HG03565 (cell line): ENCODE measurements around the gene CAPN9.

Experiments
- ATAC-seq: cut with Tn5 transposase; IDR thresholded peaks from one replicate; pipeline ENCODE4 v1.9.1; 2021; ENCODE audit warnings: mild to moderate bottlenecking, moderate library complexity; ENCODE audit not compliant: unreplicated experiment

Gene CAPN9

DNA sequence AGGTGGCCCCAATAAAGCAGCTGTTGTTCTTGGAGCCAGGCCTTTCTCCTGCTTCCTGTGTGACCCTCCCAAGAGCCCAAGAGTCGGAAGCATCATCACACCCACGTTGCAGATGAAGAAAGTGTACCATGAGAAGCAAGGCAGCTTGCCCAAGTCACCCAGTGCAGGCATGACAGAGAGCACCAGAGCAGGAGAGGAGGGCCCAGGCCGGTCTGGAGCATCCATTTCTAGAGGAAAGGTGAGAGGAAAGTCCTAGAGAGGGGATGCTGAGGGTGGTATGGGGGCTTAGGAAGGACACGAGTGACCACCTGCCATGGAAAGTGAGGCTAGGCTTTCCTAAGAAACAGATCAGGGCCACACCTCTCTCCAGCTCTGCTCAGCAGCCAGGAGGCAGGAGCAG, 74.2 kb downstream of the CAPN9 start:
- ATAC-seq, result no peak

DNA sequence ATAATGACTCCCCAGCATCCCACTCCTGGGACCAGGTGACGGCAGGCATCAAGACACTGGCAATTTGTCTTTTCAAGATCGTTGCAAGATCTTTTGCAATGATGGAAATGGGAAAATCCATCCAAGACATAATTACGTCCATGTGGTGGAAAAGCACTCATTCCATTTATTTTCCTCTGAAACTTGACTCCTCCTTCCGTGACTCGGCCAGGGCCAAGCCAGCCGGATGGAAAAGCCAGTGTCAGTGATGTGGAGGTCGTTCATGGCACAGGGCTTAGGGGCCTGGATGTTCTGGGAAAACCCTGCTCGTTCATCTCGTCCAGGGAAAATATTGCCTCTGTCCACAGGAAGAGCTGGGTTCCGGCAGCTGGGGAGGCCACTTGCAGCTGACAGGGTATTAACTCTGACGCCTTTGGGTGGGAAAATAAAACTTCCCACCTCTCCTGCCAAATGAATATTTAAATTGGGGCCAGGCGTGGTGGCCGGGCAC, 74.9 kb downstream of the CAPN9 start:
- ATAC-seq, result no peak

DNA sequence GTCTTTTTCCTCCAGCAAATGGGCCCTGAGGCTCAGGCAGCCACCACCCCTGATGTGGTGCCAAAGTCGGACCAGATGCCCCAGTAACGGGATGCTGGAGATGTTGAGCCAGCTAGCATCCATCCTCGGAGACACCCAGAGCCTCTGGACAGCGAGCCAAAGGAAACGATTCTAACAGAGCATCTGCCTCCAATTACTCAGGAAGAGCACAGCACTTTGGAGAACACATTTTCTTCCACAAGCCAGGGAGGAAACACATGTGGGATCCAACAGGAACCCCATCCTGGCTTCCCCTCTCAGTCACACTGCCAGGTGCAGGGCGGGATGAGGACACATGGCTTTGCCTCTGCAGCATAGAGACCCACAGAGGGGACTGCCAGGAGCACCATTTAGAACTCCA, 76.2 kb downstream of the CAPN9 start:
- no peak for ATAC-seq

DNA sequence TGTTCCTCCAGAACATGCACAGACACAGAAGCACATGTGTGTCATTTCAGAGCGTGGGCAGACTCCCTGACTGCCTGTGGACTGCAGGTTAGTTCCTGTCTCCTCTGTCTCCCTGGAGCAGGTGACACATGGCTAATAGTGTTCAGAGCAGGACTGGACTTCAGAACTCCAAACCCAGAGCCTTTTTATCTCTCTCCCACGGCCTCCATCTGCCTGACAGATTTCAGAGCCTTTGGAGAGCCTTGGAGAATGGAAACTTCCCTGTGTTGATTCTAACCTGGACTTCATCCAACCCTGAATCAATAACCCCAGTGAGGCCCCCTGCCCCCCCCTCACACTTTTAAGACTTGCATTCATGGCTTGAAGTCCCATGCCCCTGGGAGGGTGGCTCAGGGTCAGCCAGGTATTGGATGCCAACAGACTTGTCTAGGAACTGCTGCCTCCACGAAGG, 76.8 kb downstream of the CAPN9 start:
- ATAC-seq, result no peak

DNA sequence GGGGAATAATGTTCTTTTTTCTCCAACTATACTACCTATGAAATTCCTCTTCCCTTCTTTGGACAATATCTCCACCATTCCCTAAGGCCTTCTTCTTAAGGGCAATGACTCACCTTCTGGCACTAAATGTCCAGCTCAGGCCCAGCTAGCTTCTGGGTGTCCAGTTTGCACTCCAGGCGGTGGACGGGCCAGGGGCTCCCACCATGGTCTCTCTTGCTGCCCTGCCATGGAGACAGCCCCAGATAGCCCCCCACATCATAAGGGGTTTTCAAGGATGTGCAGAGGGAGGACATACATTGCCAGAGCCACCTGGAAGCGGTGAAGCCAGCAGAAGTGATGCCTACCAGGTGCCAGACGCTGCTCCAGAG, 77.3 kb downstream of the CAPN9 start:
- ATAC-seq, result no peak

DNA sequence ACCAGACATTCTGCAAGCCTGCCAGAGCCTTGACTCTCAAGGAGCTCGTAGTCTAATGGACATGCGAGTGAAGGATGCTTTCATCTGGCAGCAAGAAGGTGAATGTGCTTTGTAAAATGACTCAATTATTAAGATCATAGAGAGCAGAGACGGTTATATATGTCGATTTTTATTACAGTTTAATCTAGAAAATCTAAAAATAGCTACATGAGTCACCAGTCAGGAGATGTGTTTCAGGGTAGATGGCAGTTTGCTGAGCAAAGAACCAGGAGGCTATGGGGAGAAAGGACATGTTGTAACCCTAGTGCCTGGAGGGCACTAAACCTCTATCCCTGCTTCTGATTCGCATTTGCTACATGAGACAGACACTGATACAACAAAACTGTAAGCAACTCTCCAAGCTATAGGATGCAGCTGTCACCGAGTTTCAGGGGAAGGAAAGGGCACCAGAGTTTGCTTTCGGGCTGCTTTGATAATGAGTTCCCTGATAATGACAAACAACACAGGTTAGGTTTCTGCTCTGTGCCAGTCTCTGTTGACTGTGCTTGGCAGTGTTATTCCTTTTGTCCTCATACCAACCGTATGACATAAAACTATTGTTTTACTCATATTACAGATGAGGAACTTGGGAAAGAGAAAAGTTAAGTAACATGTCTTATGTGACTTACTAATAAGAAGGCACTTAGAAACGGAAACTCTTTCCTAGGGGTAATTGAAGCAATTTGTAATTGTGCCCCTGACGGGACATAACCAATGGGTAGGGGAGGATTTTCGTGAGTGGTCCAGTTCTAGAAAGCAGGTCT, 77.9 kb downstream of the CAPN9 start:
- ATAC-seq, result no peak

- no peak for ATAC-seq
Observed at GRCh38 chr1:230825761-230826160, 78.6 kb downstream of the CAPN9 start.

DNA sequence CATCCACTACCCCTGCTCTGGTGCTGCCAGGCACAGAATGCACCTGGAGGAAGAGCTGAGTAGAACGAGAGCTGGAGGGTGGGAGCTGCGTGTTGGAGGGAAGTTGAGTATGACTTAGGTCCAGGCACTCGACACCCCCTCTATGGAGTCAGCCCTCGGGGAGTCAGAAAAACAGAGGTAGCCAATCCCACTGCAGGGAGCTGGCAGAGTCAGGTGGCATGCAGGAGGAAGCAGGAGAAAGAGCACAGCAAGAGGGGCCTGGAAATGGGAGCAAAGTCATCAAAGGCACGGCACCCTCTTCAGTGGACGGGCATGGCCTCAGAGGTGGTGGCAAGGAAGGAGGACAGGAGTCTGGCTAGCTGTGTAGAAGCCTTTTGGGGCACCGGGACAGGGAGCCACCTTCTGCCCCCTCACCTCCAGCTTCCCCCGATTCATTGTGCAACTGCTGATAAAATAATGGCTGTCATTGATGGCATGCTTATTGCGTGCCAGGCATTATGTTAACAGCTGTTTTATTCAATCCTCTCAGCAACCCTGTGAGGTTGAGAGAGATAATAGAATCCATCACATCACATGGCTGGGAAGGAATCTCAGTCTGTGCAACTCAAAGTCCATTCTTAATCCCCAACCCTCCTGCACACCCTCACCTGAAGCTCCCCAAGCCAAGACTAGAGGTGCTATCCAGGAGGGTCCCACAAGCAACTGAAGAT, 79.1 kb downstream of the CAPN9 start:
- ATAC-seq, result no peak

DNA sequence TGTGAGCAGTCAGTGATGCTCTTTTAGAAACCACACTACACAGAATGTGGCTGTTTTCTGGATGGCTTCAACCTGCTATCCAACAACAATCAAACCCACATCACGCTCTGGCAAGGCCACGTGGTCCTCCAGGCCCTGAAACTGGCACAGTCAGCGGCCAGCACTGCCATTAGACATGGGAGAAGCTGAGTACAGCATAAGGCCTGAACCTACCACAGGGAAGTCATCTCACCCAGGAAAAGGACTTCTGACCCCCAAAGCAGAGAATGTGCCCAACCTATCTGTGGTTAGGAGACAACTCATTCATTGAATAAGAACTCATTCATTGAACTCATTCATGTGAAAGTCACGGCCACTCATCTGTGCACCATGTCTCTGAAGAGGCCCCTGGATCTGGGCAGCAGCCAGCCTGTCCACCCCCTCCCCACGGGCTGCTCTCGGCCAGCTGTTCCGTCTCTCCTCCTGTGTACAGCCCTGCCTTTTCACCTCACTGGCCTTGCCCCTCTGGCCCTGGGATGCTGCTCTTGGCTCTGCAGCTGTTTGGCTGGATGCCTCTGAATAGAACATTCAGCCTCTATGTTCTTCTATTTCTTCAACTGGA, 80.0 kb downstream of the CAPN9 start:
- ATAC-seq, result no peak

- no peak for ATAC-seq
Observed at GRCh38 chr1:230827801-230828200, 80.6 kb downstream of the CAPN9 start.

- no peak for ATAC-seq
Observed at GRCh38 chr1:230828421-230828820, 81.2 kb downstream of the CAPN9 start.

- ATAC-seq, result no peak
Observed at GRCh38 chr1:230831771-230832170, 84.6 kb downstream of the CAPN9 start.

GRCh38 chr1:230832476-230832875, 85.3 kb downstream of the CAPN9 start:
- no peak for ATAC-seq

GRCh38 chr1:230833511-230833910, 86.3 kb downstream of the CAPN9 start:
- ATAC-seq, result no peak

DNA sequence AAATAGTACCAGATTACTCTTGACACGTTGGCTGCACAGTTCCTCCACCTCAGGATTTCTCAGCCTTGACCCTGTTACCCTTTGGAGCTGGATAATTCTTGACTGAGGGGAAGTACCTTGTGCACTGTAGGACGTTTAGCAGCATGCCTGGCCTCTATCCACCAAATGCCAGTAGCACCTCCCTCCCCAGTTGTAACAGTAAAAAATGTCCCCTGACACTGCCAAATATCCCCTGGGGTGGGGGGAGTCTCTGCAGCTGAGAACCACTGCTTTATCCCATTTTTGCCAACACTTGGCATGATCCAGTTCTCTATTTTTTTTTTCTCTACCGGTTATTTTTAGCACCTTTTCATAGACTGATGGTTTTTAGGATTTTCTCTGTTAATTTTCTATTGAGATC, 87.1 kb downstream of the CAPN9 start:
- ATAC-seq, result no peak

GRCh38 chr1:230836347-230836746, 89.2 kb downstream of the CAPN9 start:
- ATAC-seq, result no peak

- ATAC-seq, result no peak
Observed at GRCh38 chr1:230836793-230837192, 89.6 kb downstream of the CAPN9 start.

DNA sequence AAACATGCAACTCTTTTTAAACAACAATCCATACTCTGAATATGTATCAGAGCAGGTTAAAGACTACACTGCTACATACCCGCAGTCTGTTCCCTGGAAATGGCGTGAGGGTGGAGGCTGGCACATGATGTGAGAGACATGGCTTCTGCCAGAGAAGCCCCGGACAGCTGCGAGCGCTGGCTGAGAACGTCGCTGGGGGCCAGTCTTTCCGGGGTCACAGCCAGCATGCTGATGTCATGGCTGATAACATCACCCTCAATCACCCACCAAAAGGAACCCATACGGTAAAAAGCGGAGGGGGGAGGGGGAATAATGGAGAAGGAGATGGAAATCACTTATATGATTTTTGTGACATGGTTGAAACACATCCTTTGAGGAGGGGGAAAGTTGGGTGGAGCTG, 92.0 kb downstream of the CAPN9 start:
- no peak for ATAC-seq

DNA sequence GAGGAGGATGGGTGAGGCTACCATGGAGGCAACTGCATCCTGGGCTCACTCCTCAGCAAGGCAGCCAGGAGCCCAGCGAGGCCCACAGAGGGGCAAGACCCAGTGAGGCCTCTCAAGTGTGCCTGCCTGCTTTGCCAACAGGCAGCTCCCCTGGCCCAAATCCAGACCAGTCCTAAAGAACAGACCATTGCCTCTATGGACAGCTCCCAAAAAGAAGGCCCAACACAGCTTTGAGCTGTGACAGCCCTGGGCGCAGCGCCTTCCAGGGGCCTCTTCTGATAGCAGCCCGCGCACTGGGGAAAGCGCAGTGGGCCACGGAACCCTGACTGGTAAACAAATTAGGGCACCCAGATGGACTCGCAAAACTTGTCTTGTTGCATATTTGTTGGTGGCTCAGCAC, 95.6 kb downstream of the CAPN9 start:
- no peak for ATAC-seq

DNA sequence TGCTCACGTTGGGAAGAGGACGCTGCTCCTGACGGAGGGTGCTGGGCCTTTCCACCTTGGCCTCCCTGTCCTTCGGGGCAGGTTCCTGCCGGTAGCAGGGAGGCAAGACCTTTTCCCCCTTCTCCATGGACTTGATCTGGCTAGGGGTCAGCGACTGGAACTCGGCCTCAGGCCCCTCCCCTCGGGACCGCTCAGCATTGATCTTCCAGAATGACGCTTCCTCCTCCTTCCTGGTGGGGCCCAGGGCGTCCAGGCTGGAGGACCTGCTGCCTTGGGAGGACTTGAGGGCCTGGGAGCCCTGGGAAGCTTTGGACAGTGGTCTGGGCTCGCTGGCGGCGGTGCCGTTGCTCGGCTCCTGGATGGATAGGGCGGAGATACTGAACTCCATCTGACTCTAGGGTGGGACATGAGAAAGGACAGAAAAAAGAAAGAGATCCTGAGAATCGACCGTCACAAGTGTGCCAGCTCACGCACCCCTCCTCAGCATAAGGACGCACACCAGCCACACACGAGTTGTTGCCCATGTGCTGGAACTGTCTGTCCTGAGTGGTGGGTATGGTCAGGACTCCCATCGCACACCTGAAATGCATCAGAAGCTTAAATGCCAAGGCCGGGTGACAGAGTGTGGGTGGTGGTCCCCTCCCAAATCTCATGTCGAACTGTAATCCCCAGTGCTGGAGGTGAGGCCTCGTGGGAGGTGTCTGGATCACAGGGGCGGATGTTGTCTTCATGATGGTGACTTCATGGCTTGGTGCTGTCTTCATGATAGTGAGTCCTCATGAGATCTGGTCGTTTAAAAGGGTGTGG, 96.5 kb downstream of the CAPN9 start:
- ATAC-seq, result no peak

- no peak for ATAC-seq
Observed at GRCh38 chr1:230844561-230844960, 97.4 kb downstream of the CAPN9 start.
